ENCODE measurements around the gene PTGDR2. TPM values are rescaled to one million over a fixed set of nuclear protein-coding genes. Genes with fewer than 3 reads are reported as not detected.

Gene PTGDR2
- total RNA-seq, 2 experiments from 2014 or later = 0.19 TPM; not detected in 1

- no TSS peak for BruUV-seq (replicated peaks)
- no peaks in the 10 kb centered on the region for H4K20me1 ChIP-seq (ENCODE audit: insufficient read depth, low read length)
- no peaks in the 10 kb centered on the region for H3K79me2 ChIP-seq (ENCODE audit: insufficient read depth, low read depth, low read length)
- intact Hi-C loops (cut with micrococcal nuclease; ENCODE audit: unreplicated experiment) = no loop called here
- CTCF ChIA-PET (ENCODE audit: unreplicated experiment) = interaction anchor here (0.6 kb wide), 1 partner anchor 42 kb away, joined by 3 read pairs; no protein-coding TSS in a partner anchor
- H3K9me3 ChIP-seq (ENCODE audit: low read length) = no peaks in the 10 kb centered on the region
- no peaks in the 10 kb centered on the region for H3K4me1 ChIP-seq (ENCODE audit: insufficient read depth, low read length, poor library complexity, severe bottlenecking)
- DNase-seq (ENCODE audit: low spot score) = no peak
- H3K27ac ChIP-seq (ENCODE audit: low read depth, low read length, poor library complexity, severe bottlenecking) = no peak overlapping the region
- no peak overlapping the region for H2AFZ ChIP-seq (ENCODE audit: low read length)
- TF ChIP-seq CTCF (conservative IDR thresholded peaks at IDR 0.05; ENCODE audit: low read length) (no peak), EZH2phosphoT487 (IDR thresholded peaks at IDR 0.05; ENCODE audit: borderline replicate concordance, low read depth, low read length) (no peak)
- no peak overlapping the region for H3K4me3 ChIP-seq (ENCODE audit: low read depth, low read length, poor library complexity, severe bottlenecking)
- POLR2A ChIA-PET = interaction anchor here (1.1 kb wide), 1 partner anchor 11 kb away, joined by 3 read pairs; no protein-coding TSS in a partner anchor
- H3K36me3 ChIP-seq (ENCODE audit: insufficient read depth, low read length) = no peaks in the 10 kb centered on the region
- no peak overlapping the region for H3K4me2 ChIP-seq (ENCODE audit: low read length)
- H3K9me2 ChIP-seq (ENCODE audit: insufficient read depth, low read length) = no peaks in the 10 kb centered on the region
Measured at GRCh38 chr11:60864856-60865513, 9.2 kb upstream of the PTGDR2 start.

GRCh38 chr11:60863550-60864521 is 8.1 kb upstream of the PTGDR2 start:
- ChIA-PET CTCF (ENCODE audit: unreplicated experiment) (no interaction called here), POLR2A (no interaction called here)
- no peaks in the 10 kb centered on the region for H3K9me2 ChIP-seq (ENCODE audit: insufficient read depth, low read length)
- intact Hi-C loops (cut with micrococcal nuclease; ENCODE audit: unreplicated experiment) = no loop called here
- no peaks in the 10 kb centered on the region for H4K20me1 ChIP-seq (ENCODE audit: insufficient read depth, low read length)
- H3K4me1 ChIP-seq (ENCODE audit: insufficient read depth, low read length, poor library complexity, severe bottlenecking) = peaks cover 4% of the 10 kb centered on the region
- no TSS peak for BruUV-seq (replicated peaks)
- H3K79me2 ChIP-seq (ENCODE audit: insufficient read depth, low read depth, low read length) = no peaks in the 10 kb centered on the region
- no peak for TF ChIP-seq EZH2phosphoT487 (IDR thresholded peaks at IDR 0.05; ENCODE audit: borderline replicate concordance, low read depth, low read length)
- TF ChIP-seq CTCF (conservative IDR thresholded peaks at IDR 0.05; ENCODE audit: low read length) = no peak
- no peak for DNase-seq (ENCODE audit: low spot score)
- H2AFZ ChIP-seq (ENCODE audit: low read length) = no peak overlapping the region
- H3K27ac ChIP-seq (ENCODE audit: low read depth, low read length, poor library complexity, severe bottlenecking) = no peak overlapping the region
- no peaks in the 10 kb centered on the region for H3K9me3 ChIP-seq (ENCODE audit: low read length)
- H3K4me2 ChIP-seq (ENCODE audit: low read length) = no peak overlapping the region
- no peak overlapping the region for H3K4me3 ChIP-seq (ENCODE audit: low read depth, low read length, poor library complexity, severe bottlenecking)
- H3K36me3 ChIP-seq (ENCODE audit: insufficient read depth, low read length) = no peaks in the 10 kb centered on the region
